ENCODE data around the gene HMGB4. TPM values are rescaled to one million over a fixed set of nuclear protein-coding genes. Genes with fewer than 3 reads are reported as not detected.

HMGB4 gene
- polyA plus RNA-seq, 2 of the 4 experiments (the other 2 are of a cell fraction): not detected

DNA sequence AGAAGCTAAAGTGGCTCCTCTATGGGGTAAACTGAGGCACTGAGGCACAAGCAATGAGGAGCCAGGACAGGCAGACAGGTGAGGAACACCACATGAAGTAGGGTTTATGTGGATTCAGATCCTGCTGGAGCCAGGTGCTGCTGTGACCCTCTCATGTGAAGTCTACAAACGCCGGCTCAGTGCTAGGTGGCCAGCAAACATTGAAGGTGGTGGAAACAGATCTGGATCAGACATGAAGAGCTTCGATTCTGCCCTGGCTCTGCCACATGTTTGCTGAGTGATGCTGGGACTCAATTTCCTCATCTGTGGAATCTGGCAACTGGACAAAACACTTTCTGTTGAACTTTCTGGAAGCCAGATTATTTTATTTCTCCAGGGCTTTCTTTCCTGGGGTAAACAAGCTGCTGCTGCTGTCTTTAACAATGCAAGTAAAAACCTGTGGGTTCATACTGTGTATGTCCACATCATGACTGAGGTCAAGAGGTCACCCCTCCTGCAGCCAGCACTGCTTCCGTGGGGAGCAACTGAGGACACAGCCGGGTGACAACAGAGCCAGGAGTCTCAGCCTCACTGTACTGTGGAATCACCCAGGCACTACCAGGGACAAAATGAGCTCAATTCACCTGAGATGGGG lies 33.3 kb downstream of the HMGB4 start (continued):
- TF ChIP-seq CTCF (IDR thresholded peaks at IDR 0.05) (no peak), FOXS1 (CRISPR knock-in tag; IDR thresholded peaks at IDR 0.05) (no peak), PHF8 (IDR thresholded peaks at IDR 0.05; ENCODE audit: borderline replicate concordance, low read depth) (no peak)

GRCh38 chr1:33898406-33898805 lies 34.5 kb downstream of the HMGB4 start:
- FAIRE-seq (no peak), DNase-seq (ENCODE audit: low read depth in 1 of 2, low spot score in 1 of 2) (no peak), ATAC-seq (no peak)
- no peaks in the 10 kb centered on the region for H3K9me3 ChIP-seq
- no peak overlapping the region for H3K27ac ChIP-seq
- H3K4me1 ChIP-seq: no peaks in the 10 kb centered on the region
- no peak overlapping the region for H3K4me3 ChIP-seq
- WGBS (ENCODE audit: missing lambda C conversion rate): 42% methylated on average over 3 of the region's 3 CpGs
- TF ChIP-seq HOXB5 (CRISPR knock-in tag; IDR thresholded peaks at IDR 0.05) (no peak), CEBPB (IDR thresholded peaks at IDR 0.05) (no peak), JUNB (IDR thresholded peaks at IDR 0.05) (no peak)
- TF ChIP-seq, protein P1, sequence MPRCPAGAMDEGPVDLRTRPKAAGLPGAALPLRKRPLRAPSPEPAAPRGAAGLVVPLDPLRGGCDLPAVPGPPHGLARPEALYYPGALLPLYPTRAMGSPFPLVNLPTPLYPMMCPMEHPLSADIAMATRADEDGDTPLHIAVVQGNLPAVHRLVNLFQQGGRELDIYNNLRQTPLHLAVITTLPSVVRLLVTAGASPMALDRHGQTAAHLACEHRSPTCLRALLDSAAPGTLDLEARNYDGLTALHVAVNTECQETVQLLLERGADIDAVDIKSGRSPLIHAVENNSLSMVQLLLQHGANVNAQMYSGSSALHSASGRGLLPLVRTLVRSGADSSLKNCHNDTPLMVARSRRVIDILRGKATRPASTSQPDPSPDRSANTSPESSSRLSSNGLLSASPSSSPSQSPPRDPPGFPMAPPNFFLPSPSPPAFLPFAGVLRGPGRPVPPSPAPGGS (IDR thresholded peaks at IDR 0.05): no peak
- POLR2A ChIA-PET: no interaction called here
- CTCF ChIA-PET: no interaction called here
- H3K4me2 ChIP-seq: no peak overlapping the region

DNA sequence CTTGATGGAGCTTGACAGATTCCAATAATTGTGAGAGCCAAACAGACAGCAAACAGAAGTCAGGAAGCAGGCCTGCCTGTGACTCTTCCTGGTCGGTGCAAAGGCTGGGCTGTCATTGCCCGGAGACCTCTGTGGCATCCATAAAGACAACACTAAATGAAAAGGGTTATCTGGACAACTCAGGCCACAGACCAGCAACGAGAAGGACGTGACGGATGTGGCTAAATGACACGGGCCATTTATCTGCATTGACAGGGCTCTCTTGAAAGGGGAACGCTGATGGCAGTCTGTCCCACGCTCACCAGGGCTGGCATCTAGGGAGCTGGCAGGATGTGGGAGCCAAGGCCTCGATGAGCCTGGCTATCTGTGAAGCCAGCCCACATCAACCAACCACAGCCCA lies 35.0 kb downstream of the HMGB4 start:
- no peak overlapping the region for H3K4me2 ChIP-seq
- H3K4me1 ChIP-seq: no peaks in the 10 kb centered on the region
- CTCF ChIA-PET: no interaction called here
- DNase-seq (ENCODE audit: low read depth in 1 of 2, low spot score in 1 of 2) (no peak), ATAC-seq (no peak), FAIRE-seq (no peak)
- POLR2A ChIA-PET: no interaction called here
- TF ChIP-seq MAFK (IDR thresholded peaks at IDR 0.05; ENCODE audit: partially characterized antibody) (no peak), TP53 (CRISPR knock-in tag; IDR thresholded peaks at IDR 0.05) (no peak), ESRRA (IDR thresholded peaks at IDR 0.05; ENCODE audit: borderline replicate concordance, low read length) (no peak), HES2 (IDR thresholded peaks at IDR 0.05) (no peak), EP300 (IDR thresholded peaks at IDR 0.05) (no peak), BHLHE40 (IDR thresholded peaks at IDR 0.05; ENCODE audit: low read depth, low read length) (no peak), CEBPB (IDR thresholded peaks at IDR 0.05) (no peak), POLR2A (IDR thresholded peaks at IDR 0.05; ENCODE audit: low read length) (no peak), NPAS2 (CRISPR knock-in tag; IDR thresholded peaks at IDR 0.05; ENCODE audit: borderline replicate concordance) (no peak), ZSCAN20 (CRISPR knock-in tag; IDR thresholded peaks at IDR 0.05) (no peak)
- no peaks in the 10 kb centered on the region for H3K9me3 ChIP-seq
- H3K27ac ChIP-seq: no peak overlapping the region
- no peak overlapping the region for H3K4me3 ChIP-seq
- 26% methylated on average over 6 of the region's 9 CpGs for WGBS (ENCODE audit: missing lambda C conversion rate)

DNA sequence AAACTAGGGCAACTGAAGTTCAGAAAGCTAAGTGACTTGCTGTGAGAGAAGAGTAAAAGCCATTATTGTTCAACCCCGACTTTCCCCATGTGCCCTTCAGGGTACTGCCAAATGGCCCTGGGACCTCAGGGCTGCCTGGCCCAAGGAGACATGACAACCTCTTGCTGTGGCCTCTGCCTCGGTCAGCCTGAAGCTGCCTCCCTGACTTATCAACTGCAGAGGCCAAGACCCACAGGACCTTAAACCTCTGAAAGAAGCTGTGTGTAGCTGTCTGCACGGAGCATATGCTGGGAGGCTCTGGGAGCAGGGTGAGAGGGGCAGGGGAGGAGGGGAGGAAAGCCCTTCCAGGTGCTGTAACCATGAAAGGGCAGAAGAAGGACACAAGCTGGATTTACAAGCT lies 35.9 kb downstream of the HMGB4 start:
- no peak for ATAC-seq
- ChIA-PET POLR2A (no interaction called here), CTCF (no interaction called here)
- H3K4me2 ChIP-seq: no peak overlapping the region
- no peaks in the 10 kb centered on the region for H3K9me3 ChIP-seq
- no peak for FAIRE-seq
- H3K4me3 ChIP-seq: no peak overlapping the region
- no peaks in the 10 kb centered on the region for H3K4me1 ChIP-seq
- DNase-seq (ENCODE audit: low read depth in 1 of 2, low spot score in 1 of 2): no peak
- H3K27ac ChIP-seq: no peak overlapping the region
- 0% methylated on average over 1 of the region's 3 CpGs for WGBS (ENCODE audit: missing lambda C conversion rate)
- TF ChIP-seq MAX (IDR thresholded peaks at IDR 0.05): no peak
- TF ChIP-seq CHD2 (IDR thresholded peaks at IDR 0.05; ENCODE audit: low read length, partially characterized antibody): no peak
- no peak for TF ChIP-seq JUNB (IDR thresholded peaks at IDR 0.05)
- no peak for TF ChIP-seq NFE2L2 (conservative IDR thresholded peaks at IDR 0.05; ENCODE audit: low read length)
- TF ChIP-seq HDAC2 (IDR thresholded peaks at IDR 0.05): no peak
- TF ChIP-seq BHLHE40 (IDR thresholded peaks at IDR 0.05; ENCODE audit: low read depth, low read length): no peak
- TF ChIP-seq, protein P2, sequence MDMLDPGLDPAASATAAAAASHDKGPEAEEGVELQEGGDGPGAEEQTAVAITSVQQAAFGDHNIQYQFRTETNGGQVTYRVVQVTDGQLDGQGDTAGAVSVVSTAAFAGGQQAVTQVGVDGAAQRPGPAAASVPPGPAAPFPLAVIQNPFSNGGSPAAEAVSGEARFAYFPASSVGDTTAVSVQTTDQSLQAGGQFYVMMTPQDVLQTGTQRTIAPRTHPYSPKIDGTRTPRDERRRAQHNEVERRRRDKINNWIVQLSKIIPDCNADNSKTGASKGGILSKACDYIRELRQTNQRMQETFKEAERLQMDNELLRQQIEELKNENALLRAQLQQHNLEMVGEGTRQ (IDR thresholded peaks at IDR 0.05): no peak
- no peak for TF ChIP-seq EP300 (IDR thresholded peaks at IDR 0.05)
- no peak for TF ChIP-seq HOXB5 (CRISPR knock-in tag; IDR thresholded peaks at IDR 0.05)
- no peak for TF ChIP-seq ATOH8 (CRISPR knock-in tag; IDR thresholded peaks at IDR 0.05; ENCODE audit: low read depth)
- no peak for TF ChIP-seq FOSL2 (IDR thresholded peaks at IDR 0.05)
- no peak for TF ChIP-seq FOSL2 (CRISPR knock-in tag; IDR thresholded peaks at IDR 0.05)
- TF ChIP-seq, protein P1 (IDR thresholded peaks at IDR 0.05): no peak
- TF ChIP-seq, protein P3, sequence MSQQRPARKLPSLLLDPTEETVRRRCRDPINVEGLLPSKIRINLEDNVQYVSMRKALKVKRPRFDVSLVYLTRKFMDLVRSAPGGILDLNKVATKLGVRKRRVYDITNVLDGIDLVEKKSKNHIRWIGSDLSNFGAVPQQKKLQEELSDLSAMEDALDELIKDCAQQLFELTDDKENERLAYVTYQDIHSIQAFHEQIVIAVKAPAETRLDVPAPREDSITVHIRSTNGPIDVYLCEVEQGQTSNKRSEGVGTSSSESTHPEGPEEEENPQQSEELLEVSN (IDR thresholded peaks at IDR 0.05; ENCODE audit: borderline replicate concordance, low read depth): no peak
- TF ChIP-seq RAD21 (conservative IDR thresholded peaks at IDR 0.05 in 1 of 2, IDR thresholded peaks at IDR 0.05 in 1 of 2): no peak
- TF ChIP-seq EHF (CRISPR knock-in tag; IDR thresholded peaks at IDR 0.05): no peak

All from A549 (cell line).